Tibial artery (tissue), 4 donors: ENCODE measurements around the gene NOTUM.

Source experiments
- DNase-seq, 2 donors: peaks; one replicate each; pipeline ENCODE4 v3.0.0-alpha.2; 2019
- H3K27ac ChIP-seq, 2 donors: fragments of 200-600 bp; sonication (generic) in 1 of 2; 1 replicate in 1 of 2; 2 replicates in 1 of 2; pipeline ENCODE4 v1.5.1; 2018 to 2019; ENCODE audit warnings: mild to moderate bottlenecking in 1 of 2
- H3K27me3 ChIP-seq, 2 donors: fragments of 200-600 bp; sonication (generic) in 1 of 2; one replicate each; pipeline versions ENCODE4 v1.5.1 to v1.6.0; 2016 to 2019
- H3K36me3 ChIP-seq, 3 donors: fragments of 200-600 bp; sonication (generic) in 2 of 3; one replicate each; pipeline ENCODE4 v1.5.1; 2016 to 2019; ENCODE audit warnings: mild to moderate bottlenecking in 2 of 3
- H3K4me1 ChIP-seq, 4 donors: fragments of 200-600 bp; sonication (generic) in 2 of 4; 1 replicate in 3 of 4; 2 replicates in 1 of 4; pipeline ENCODE4 v1.5.1; 2016 to 2019
- H3K4me3 ChIP-seq, 2 donors: fragments of 200-600 bp; sonication (generic) in 1 of 2; 1 replicate in 1 of 2; 2 replicates in 1 of 2; pipeline ENCODE4 v1.5.1; 2018 to 2019; ENCODE audit warnings: mild to moderate bottlenecking in 2 of 2
- H3K9me3 ChIP-seq, 3 donors: fragments of 200-600 bp; sonication (generic) in 1 of 3; one replicate each; pipeline ENCODE4 v1.5.1; 2016 to 2019
- CTCF ChIP-seq, 2 experiments: fragments of 200-600 bp in 1 of 2; fragments of 450-650 bp in 1 of 2; IDR thresholded peaks; one replicate each; pipeline ENCODE4 v1.5.1; 2017 to 2019; ENCODE audit warnings: antibody characterized with exemption in 2 of 2, mild to moderate bottlenecking in 1 of 2, moderate library complexity in 1 of 2
- intact Hi-C: fragments of 100-400 bp; cut with DNase I; formaldehyde crosslinking; loops from one replicate; pipeline ENCODE4 v1.15.0; 2023; ENCODE audit warnings: low total_unique reads

NOTUM gene

GRCh38 chr17:81929253-81930141 is 31.5 kb downstream of the NOTUM start:
- H3K9me3 ChIP-seq = no peaks in the 10 kb centered on the region
- no peak overlapping the region for H3K4me3 ChIP-seq
- DNase-seq = no peak
- intact Hi-C loops = no loop called here
- no peak for TF ChIP-seq CTCF (IDR thresholded peaks at IDR 0.05)
- H3K36me3 ChIP-seq = no peaks in the 10 kb centered on the region
- peaks cover 0 to 41% of the 10 kb centered on the region in 2 donors for H3K27me3 ChIP-seq
- H3K27ac ChIP-seq = no peak overlapping the region
- H3K4me1 ChIP-seq = peaks cover 6 to 33% (median 25%) of the 10 kb centered on the region in 4 donors

- peak overlapping the region; percentile 92 to 99 for H3K4me3 ChIP-seq
- peaks cover 0 to 34% of the 10 kb centered on the region in 2 donors for H3K27me3 ChIP-seq
- H3K4me1 ChIP-seq = peaks cover 10 to 41% (median 33%) of the 10 kb centered on the region in 4 donors
- H3K9me3 ChIP-seq = no peaks in the 10 kb centered on the region
- TF ChIP-seq CTCF (IDR thresholded peaks at IDR 0.05) = no peak
- intact Hi-C loops = no loop called here
- H3K27ac ChIP-seq = peak overlapping the region; percentile 53 to 94
- H3K36me3 ChIP-seq = no peaks in the 10 kb centered on the region
- DNase-seq = no peak
These were observed 32.3 kb downstream of the NOTUM start for GRCh38 chr17:81928544-81929252.

- no peak for TF ChIP-seq CTCF (IDR thresholded peaks at IDR 0.05)
- H3K27me3 ChIP-seq = peaks cover 0 to 34% of the 10 kb centered on the region in 2 donors
- H3K27ac ChIP-seq = peak within 1 kb of the TSS; percentile 94
- peak within 1 kb of the TSS; percentile 92 to 99 for H3K4me3 ChIP-seq
- no peaks in the 10 kb centered on the region for H3K9me3 ChIP-seq
- intact Hi-C loops = no loop called here
- DNase-seq = peak; percentile 92 to 94
- peaks cover 0 to 1% (median 0%) of the 10 kb centered on the region in 3 donors for H3K36me3 ChIP-seq
- H3K4me1 ChIP-seq = peaks cover 11 to 49% (median 41%) of the 10 kb centered on the region in 4 donors
These were observed 33.1 kb downstream of the NOTUM start, which contains the start of gene MAFG for GRCh38 chr17:81927653-81928543. Gene MAFG, minus strand, starts transcription at chr17:81927735. Its CDS starts 4,550 bp downstream, at chr17:81923185.

GRCh38 chr17:81927152-81927652 is 33.8 kb downstream of the NOTUM start:
- DNase-seq = no peak
- intact Hi-C loops = no loop called here
- H3K4me1 ChIP-seq = peaks cover 11 to 56% (median 47%) of the 10 kb centered on the region in 4 donors
- peak overlapping the region; percentile 94 for H3K27ac ChIP-seq
- peak overlapping the region; percentile 92 to 99 for H3K4me3 ChIP-seq
- H3K9me3 ChIP-seq = no peaks in the 10 kb centered on the region
- peaks cover 4 to 8% (median 7%) of the 10 kb centered on the region in 3 donors for H3K36me3 ChIP-seq
- H3K27me3 ChIP-seq = peaks cover 0 to 34% of the 10 kb centered on the region in 2 donors
- TF ChIP-seq CTCF (IDR thresholded peaks at IDR 0.05) = no peak
